ENCODE data around the gene PIPOX. TPM values are rescaled to one million over a fixed set of nuclear protein-coding genes. Genes with fewer than 3 reads are reported as not detected.

The PIPOX gene
- total and polyA plus RNA-seq, 2 of the 13 experiments (the other 11 are each of a cell fraction or from before 2014, with no cell fraction given), result 87.3 to 154 TPM

DNA sequence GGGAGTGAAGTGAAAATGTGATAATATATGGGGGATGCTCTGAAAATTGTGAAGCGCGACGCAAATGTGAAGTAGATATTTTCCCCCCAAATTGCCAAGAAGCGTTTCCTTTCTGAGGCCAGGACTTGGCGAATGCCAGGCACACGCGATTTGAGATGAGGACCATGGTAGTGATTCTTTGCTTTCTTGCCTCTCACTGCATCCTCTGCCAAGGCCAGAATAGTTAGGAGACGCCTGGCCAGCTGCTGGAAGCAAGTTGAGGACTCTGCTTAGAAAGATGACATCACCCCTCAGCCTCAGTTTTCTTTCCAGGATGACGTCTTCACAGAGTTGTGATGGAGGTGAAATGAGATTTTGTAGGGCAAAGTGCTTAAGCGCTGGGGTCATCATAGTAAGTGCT is 25.9 kb downstream of the PIPOX start:
- ATAC-seq (no peak), FAIRE-seq (no peak), DNase-seq (ENCODE audit: low spot score) (no peak)
- Histone ChIP-seq H3K79me2 (ENCODE audit: insufficient read depth, low read length) (no peaks in the 10 kb centered on the region), H3K4me2 (ENCODE audit: low read depth, low read length) (no peak overlapping the region), H3K27me3 (ENCODE audit: control insufficient read depth in 1 of 2, insufficient read depth in 2 of 2, low read length in 2 of 2) (no peaks in the 10 kb centered on the region), H3K27ac (ENCODE audit: extremely low read length, insufficient read depth, low read length) (no peak overlapping the region), H3K9me3 (ENCODE audit: low read length) (no peaks in the 10 kb centered on the region), H4K20me1 (ENCODE audit: insufficient read depth, low read length) (0 out of 2 replicates have a peak, but pooled peaks cover 4% of the 10 kb centered on the region), H3K36me3 (replicated peaks in 1 of 2; ENCODE audit: control insufficient read depth in 1 of 2, insufficient read depth in 2 of 2, low read length in 2 of 2) (no peaks in the 10 kb centered on the region), H3K9ac (ENCODE audit: insufficient read depth, low read depth, low read length) (no peak overlapping the region), H3K4me3 (replicated peaks in 1 of 3; ENCODE audit: insufficient read depth in 1 of 3, low read depth in 2 of 3, low read length in 3 of 3) (no peak overlapping the region), H2AFZ (ENCODE audit: low read length) (no peak overlapping the region), H3K4me1 (ENCODE audit: insufficient read depth, low read length) (no peaks in the 10 kb centered on the region)
- intact Hi-C loops (cut with micrococcal nuclease; ENCODE audit: unreplicated experiment), result no loop called here
- BruUV-seq (replicated peaks), result no TSS peak
- TF ChIP-seq ATF7 (IDR thresholded peaks at IDR 0.05), result peak; percentile 84
- TF ChIP-seq ATF7 (CRISPR knock-in tag; IDR thresholded peaks at IDR 0.05), result no peak
- TF ChIP-seq ZNF33B (CRISPR knock-in tag; IDR thresholded peaks at IDR 0.05), result no peak
- in situ Hi-C loops (cut with HindIII; ENCODE audit: extremely low pct_ligation_motif_present, low pct_unique_long_range_greater_than_20kb), result no loop called here
- ChIA-PET CTCF (ENCODE audit: low intra/inter-chr PET ratio, low total read pairs) (no interaction called here), POLR2A (no interaction called here)
- WGBS (ENCODE audit: low lambda C conversion rate), result 84% methylated on average over 10 of the region's 10 CpGs

DNA sequence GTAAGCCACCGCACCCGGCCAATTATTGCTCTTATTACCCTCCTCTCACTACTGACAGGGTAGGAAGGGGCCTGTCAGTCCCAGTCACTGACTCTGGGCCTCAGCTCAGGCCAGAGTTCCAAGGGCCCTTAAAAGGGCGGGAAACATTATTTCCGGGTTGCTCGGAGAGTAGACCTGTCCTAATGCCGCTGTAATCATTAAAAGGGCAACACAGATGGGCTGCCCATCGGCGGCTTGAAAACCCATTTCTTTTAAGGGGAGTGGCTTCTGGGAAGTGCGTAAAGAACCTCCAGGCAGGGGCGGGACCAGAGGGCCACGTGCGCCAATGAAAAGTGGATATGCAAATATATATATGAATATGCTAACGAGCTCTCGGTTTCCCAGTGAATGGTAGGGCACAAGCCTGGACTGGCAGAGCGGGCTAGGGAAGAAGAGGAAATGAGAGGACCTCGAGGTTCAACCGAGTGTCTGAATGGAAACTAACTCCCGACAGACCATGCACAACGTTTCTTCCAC is 26.6 kb downstream of the PIPOX start:
- no peaks in the 10 kb centered on the region for H3K9me3 ChIP-seq (ENCODE audit: low read length)
- no peaks in the 10 kb centered on the region for H3K4me1 ChIP-seq (ENCODE audit: insufficient read depth, low read length)
- DNase-seq (ENCODE audit: low spot score) (no peak), ATAC-seq (no peak), FAIRE-seq (no peak)
- H4K20me1 ChIP-seq (ENCODE audit: insufficient read depth, low read length), result 0 out of 2 replicates have a peak, but pooled peaks cover 4% of the 10 kb centered on the region
- no peaks in the 10 kb centered on the region for H3K79me2 ChIP-seq (ENCODE audit: insufficient read depth, low read length)
- in situ Hi-C loops (cut with HindIII; ENCODE audit: extremely low pct_ligation_motif_present, low pct_unique_long_range_greater_than_20kb), result no loop called here
- TF ChIP-seq, protein P1, sequence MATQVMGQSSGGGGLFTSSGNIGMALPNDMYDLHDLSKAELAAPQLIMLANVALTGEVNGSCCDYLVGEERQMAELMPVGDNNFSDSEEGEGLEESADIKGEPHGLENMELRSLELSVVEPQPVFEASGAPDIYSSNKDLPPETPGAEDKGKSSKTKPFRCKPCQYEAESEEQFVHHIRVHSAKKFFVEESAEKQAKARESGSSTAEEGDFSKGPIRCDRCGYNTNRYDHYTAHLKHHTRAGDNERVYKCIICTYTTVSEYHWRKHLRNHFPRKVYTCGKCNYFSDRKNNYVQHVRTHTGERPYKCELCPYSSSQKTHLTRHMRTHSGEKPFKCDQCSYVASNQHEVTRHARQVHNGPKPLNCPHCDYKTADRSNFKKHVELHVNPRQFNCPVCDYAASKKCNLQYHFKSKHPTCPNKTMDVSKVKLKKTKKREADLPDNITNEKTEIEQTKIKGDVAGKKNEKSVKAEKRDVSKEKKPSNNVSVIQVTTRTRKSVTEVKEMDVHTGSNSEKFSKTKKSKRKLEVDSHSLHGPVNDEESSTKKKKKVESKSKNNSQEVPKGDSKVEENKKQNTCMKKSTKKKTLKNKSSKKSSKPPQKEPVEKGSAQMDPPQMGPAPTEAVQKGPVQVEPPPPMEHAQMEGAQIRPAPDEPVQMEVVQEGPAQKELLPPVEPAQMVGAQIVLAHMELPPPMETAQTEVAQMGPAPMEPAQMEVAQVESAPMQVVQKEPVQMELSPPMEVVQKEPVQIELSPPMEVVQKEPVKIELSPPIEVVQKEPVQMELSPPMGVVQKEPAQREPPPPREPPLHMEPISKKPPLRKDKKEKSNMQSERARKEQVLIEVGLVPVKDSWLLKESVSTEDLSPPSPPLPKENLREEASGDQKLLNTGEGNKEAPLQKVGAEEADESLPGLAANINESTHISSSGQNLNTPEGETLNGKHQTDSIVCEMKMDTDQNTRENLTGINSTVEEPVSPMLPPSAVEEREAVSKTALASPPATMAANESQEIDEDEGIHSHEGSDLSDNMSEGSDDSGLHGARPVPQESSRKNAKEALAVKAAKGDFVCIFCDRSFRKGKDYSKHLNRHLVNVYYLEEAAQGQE (IDR thresholded peaks at IDR 0.05; ENCODE audit: borderline replicate concordance in 1 of 2, low read depth in 1 of 2, low read length in 2 of 2), result no peak
- TF ChIP-seq, protein P2, sequence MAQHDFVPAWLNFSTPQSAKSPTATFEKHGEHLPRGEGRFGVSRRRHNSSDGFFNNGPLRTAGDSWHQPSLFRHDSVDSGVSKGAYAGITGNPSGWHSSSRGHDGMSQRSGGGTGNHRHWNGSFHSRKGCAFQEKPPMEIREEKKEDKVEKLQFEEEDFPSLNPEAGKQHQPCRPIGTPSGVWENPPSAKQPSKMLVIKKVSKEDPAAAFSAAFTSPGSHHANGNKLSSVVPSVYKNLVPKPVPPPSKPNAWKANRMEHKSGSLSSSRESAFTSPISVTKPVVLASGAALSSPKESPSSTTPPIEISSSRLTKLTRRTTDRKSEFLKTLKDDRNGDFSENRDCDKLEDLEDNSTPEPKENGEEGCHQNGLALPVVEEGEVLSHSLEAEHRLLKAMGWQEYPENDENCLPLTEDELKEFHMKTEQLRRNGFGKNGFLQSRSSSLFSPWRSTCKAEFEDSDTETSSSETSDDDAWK (CRISPR knock-in tag; IDR thresholded peaks at IDR 0.05), result no peak
- TF ChIP-seq ZNF773 (CRISPR knock-in tag; IDR thresholded peaks at IDR 0.05; ENCODE audit: borderline replicate concordance) (no peak), TBX2 (CRISPR knock-in tag; IDR thresholded peaks at IDR 0.05; ENCODE audit: borderline replicate concordance) (no peak), THAP7 (CRISPR knock-in tag; IDR thresholded peaks at IDR 0.05) (no peak), ZFP36 (IDR thresholded peaks at IDR 0.05; ENCODE audit: borderline replicate concordance, low read depth, low read length, partially characterized antibody) (no peak)
- TF ChIP-seq, protein P3, sequence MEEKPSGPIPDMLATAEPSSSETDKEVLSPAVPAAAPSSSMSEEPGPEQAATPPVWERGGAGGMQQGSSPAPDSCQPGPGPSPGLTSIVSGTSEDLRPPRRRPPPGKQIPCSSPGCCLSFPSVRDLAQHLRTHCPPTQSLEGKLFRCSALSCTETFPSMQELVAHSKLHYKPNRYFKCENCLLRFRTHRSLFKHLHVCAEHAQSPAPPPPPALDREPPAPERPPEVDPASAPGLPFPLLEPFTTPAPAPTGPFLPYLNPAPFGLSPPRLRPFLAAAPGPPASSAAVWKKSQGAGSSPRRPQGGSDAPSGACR (CRISPR knock-in tag; IDR thresholded peaks at IDR 0.05), result no peak
- no peak overlapping the region for H2AFZ ChIP-seq (ENCODE audit: low read length)
- intact Hi-C loops (cut with micrococcal nuclease; ENCODE audit: unreplicated experiment), result loop anchor here (10.0 kb wide), 1 partner anchor 105 kb away; no protein-coding TSS in a partner anchor
- H3K36me3 ChIP-seq (replicated peaks in 1 of 2; ENCODE audit: control insufficient read depth in 1 of 2, insufficient read depth in 2 of 2, low read length in 2 of 2), result no peaks in the 10 kb centered on the region
- ChIA-PET POLR2A (no interaction called here), CTCF (ENCODE audit: low intra/inter-chr PET ratio, low total read pairs) (no interaction called here)
- no peak overlapping the region for H3K27ac ChIP-seq (ENCODE audit: extremely low read length, insufficient read depth, low read length)
- H3K4me3 ChIP-seq (replicated peaks in 1 of 3; ENCODE audit: insufficient read depth in 1 of 3, low read depth in 2 of 3, low read length in 3 of 3), result no peak overlapping the region
- no TSS peak for BruUV-seq (replicated peaks)
- no peak overlapping the region for H3K9ac ChIP-seq (ENCODE audit: insufficient read depth, low read depth, low read length)
- no peaks in the 10 kb centered on the region for H3K27me3 ChIP-seq (ENCODE audit: control insufficient read depth in 1 of 2, insufficient read depth in 2 of 2, low read length in 2 of 2)
- WGBS (ENCODE audit: low lambda C conversion rate), result 74% methylated on average over 19 of the region's 19 CpGs
- H3K4me2 ChIP-seq (ENCODE audit: low read depth, low read length), result no peak overlapping the region
